Choroid plexus epithelial cell (primary cell): ENCODE measurements around the gene TBC1D13.

ENCODE experiments used
- DNase-seq: peaks from one replicate; pipeline ENCODE4 v3.0.0-alpha.2; 2010; ENCODE audit warnings: low read depth
- H3K4me3 ChIP-seq: 2 replicates; pipeline ENCODE4 v1.5.1; 2011; ENCODE audit warnings: low read depth, mild to moderate bottlenecking, control low read depth, low read length, moderate library complexity
- TF ChIP-seq, protein P1 (sequence below): conservative IDR thresholded peaks from 2 replicates; pipeline ENCODE4 v1.5.1; 2011; ENCODE audit warnings: low read depth, mild to moderate bottlenecking, control low read depth, inconsistent platforms, low read length, moderate library complexity

Gene TBC1D13

GRCh38 chr9:128820665-128821583 is 33.9 kb downstream of the TBC1D13 start:
- DNase-seq, result no peak
- no peak overlapping the region for H3K4me3 ChIP-seq

DNA sequence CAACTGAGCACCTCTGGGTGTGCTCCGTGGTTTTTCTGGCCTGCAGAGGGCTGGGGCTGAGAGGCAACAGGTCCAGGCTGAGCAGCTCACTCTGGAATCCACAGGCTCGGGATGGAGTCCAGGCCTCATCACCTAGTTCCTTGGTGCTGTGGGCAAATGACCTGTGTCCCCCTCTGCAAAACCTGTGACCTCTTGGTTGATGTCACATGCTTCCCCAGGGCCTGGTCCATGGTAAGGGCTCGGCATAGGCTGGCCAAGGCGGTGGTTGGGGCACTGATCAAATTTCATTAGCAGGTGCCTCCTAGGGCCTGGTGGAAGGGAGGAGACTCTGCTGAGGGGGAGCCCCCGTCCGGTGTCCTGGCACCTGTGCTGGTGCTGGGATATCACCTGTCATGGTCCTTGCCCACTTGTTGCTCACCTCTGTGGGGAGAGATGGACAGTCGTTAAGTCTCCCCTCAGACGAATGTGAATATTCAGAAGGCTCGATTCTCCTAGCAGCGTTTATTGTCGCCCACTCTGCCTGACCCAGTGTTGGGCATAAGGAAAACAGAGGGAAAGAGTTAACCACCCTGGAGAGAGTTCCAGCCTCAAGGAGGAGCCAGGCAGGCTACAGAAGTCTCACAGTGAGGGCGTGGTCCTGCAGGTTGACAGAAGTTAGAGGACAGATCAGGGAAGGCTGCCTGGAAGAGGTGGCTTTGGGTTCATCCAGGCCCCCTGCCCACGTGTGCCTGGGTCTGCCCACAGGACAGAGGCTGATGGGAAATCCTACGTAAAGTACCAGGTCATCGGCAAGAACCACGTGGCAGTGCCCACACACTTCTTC is 34.7 kb downstream of the TBC1D13 start:
- H3K4me3 ChIP-seq, result no peak overlapping the region
- TF ChIP-seq, protein P1, sequence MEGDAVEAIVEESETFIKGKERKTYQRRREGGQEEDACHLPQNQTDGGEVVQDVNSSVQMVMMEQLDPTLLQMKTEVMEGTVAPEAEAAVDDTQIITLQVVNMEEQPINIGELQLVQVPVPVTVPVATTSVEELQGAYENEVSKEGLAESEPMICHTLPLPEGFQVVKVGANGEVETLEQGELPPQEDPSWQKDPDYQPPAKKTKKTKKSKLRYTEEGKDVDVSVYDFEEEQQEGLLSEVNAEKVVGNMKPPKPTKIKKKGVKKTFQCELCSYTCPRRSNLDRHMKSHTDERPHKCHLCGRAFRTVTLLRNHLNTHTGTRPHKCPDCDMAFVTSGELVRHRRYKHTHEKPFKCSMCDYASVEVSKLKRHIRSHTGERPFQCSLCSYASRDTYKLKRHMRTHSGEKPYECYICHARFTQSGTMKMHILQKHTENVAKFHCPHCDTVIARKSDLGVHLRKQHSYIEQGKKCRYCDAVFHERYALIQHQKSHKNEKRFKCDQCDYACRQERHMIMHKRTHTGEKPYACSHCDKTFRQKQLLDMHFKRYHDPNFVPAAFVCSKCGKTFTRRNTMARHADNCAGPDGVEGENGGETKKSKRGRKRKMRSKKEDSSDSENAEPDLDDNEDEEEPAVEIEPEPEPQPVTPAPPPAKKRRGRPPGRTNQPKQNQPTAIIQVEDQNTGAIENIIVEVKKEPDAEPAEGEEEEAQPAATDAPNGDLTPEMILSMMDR, result no peak
- DNase-seq, result no peak

More at GRCh38 chr9:128820665-128821583, 33.9 kb downstream of the TBC1D13 start:
- TF ChIP-seq, protein P1, result no peak

DNA sequence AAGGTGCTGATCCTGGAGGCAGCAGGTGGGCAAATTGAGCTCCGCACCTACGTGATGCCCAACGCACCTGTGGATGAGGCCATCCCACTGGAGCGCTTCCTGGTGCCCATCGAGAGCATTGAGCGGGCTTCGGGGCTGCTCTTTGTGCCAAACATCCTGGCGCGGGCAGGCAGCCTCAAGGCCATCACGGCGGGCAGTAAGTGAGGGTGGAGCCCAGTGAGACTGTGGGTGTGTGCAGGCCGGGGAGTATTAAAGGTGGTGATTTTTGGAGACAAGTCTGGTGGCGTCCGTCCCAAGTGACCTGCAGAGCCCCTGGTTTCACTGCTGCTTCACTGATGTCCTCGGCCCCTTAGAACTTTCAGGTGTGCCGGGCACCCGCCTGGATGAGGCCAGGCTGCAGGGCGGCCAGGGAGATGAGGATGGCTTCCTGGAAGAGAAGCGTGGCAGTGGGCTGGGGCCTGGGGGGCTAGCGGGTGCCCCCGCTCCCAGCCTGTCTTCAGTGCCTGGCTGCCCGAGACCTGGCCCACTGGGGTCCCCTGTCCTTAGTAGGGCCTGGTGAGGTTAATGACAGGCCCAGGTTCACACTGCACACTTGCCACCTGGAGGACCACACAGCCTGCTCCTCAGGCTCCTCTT is 35.5 kb downstream of the TBC1D13 start:
- TF ChIP-seq, protein P1, result no peak
- H3K4me3 ChIP-seq, result no peak overlapping the region
- DNase-seq, result no peak

DNA sequence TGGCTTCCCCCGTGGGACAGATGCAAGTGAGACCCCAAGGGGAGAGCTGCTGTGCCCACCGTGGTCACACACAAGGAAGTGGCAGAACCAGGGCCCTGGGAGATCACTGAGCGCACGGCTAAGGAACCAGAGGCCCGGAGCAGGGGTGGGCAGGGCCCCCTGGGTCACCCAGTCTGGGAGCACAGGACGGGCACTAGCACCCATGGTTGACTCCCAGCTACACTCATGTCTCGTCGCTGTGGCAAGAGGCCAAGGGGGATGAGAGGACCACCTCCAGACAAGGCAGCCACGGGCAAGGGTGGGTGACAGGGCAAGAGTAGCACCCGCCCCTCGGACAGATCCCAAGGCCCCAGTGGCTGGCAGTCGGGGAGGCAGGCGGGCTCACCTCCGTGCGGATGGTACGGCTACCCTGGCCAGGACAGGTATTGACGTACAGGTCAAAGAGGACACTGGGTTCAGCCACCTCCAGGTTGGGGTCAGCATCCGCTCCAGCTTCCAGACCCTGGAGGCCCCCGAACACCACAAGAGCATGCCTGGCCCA is 36.4 kb downstream of the TBC1D13 start:
- DNase-seq, result no peak
- H3K4me3 ChIP-seq, result no peak overlapping the region

DNA sequence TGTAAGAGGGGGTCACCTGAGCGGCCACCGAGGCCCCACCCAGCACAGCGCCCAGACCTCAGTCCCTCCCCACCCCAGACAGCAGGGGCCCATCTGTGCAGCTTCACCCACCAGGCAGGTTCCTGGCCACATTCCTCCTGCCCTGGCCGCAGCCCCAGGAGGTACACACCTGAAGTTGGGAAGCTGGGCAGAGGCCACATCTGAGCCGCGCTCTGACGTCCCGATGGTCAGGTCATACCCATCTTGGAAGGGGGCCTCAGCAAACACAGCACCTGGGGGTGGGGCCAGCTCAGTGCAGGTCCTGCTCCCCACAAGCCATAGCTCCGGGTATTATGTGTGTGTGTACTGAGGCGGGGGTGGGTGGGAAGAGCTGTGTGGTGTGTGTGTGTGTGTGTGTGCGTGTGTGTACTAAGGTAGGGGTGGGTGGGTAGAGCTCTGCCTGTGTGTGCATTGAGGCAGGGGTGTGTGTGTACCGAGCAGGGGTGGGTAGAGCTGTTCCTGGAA is 36.9 kb downstream of the TBC1D13 start:
- TF ChIP-seq, protein P1, result no peak
- no peak for DNase-seq
- no peak overlapping the region for H3K4me3 ChIP-seq

More for the DNA sequence above, 36.4 kb downstream of the TBC1D13 start:
- TF ChIP-seq, protein P1, result no peak

DNA sequence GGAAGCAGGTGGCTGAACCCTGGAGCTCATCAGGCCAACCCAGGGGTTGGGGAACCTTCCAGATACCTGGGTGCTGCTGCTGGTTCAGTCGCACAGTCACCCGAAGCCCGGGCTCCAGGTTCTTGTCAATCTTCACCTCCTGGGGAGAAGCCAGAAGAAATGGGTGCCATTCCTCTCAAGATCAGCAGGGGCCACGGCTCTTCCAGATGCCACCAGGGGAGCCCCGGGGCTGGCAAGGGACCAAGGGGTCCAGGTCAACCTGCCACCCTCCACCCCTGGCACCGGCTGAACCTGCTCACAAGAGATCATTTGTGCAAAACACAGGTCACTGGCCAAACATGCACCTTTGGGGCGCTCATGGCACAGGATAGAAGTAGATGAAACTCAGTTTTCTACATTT is 37.9 kb downstream of the TBC1D13 start:
- TF ChIP-seq, protein P1, result no peak
- DNase-seq, result no peak
- no peak overlapping the region for H3K4me3 ChIP-seq
